K562 (cell line): Measurements from ENCODE around the gene NDUFA13. TPM values are rescaled to one million over a fixed set of nuclear protein-coding genes. Genes with fewer than 3 reads are reported as not detected.
A peak's percentile ranks its signal among the peaks of the same experiment; 100 is the strongest.

ENCODE experiments used
- ASH1L ChIP-seq: fragments of 450-650 bp; IDR thresholded peaks from 2 replicates; pipeline ENCODE4 v1.6.1; 2018; ENCODE audit warnings: borderline replicate concordance, mild to moderate bottlenecking, low read depth; ENCODE audit not compliant: partially characterized antibody
- ATF2 ChIP-seq: sonication (generic); formaldehyde crosslinking; IDR thresholded peaks from 2 replicates; pipeline ENCODE4 v1.8.1; 2022; ENCODE audit warnings: missing genetic modification reagents
- ATF7 ChIP-seq: fragments of 450-650 bp; IDR thresholded peaks from 2 replicates; pipeline ENCODE4 v1.7.1; 2014; ENCODE audit warnings: mild to moderate bottlenecking, moderate library complexity
- CCNT2 ChIP-seq: IDR thresholded peaks from 2 replicates; pipeline ENCODE4 v1.6.1; 2011; ENCODE audit warnings: borderline replicate concordance, low read depth, mild to moderate bottlenecking, moderate library complexity, mixed read lengths, low read length; ENCODE audit not compliant: insufficient read length; ENCODE audit errors: extremely low read depth
- CTBP1 ChIP-seq: fragments of 450-650 bp; IDR thresholded peaks from 2 replicates; pipeline ENCODE4 v1.6.1; 2016; ENCODE audit warnings: borderline replicate concordance
- DIDO1 ChIP-seq: fragments of 450-650 bp; IDR thresholded peaks from 2 replicates; pipeline ENCODE4 v1.6.1; 2016; ENCODE audit warnings: low read depth, missing biosample characterization, missing genetic modification characterization
- ELF2 ChIP-seq: fragments of 250-450 bp; sonication (Bioruptor Pico); IDR thresholded peaks from 2 replicates; pipeline ENCODE4 v1.5.0; 2021; ENCODE audit warnings: mild to moderate bottlenecking
- GABPB1 ChIP-seq: sonication (generic); formaldehyde crosslinking; IDR thresholded peaks from 2 replicates; pipeline ENCODE4 v1.8.0; 2022; ENCODE audit warnings: mild to moderate bottlenecking, missing genetic modification reagents
- POLR2AphosphoS2 ChIP-seq: IDR thresholded peaks from 2 replicates; pipeline ENCODE4 v1.6.1; 2012; ENCODE audit warnings: low read length, improper control_type of control experiment
- POLR2B ChIP-seq: fragments of 450-650 bp; IDR thresholded peaks from 2 replicates; pipeline ENCODE4 v1.6.1; 2018; ENCODE audit warnings: low read depth; ENCODE audit not compliant: partially characterized antibody
- RAD21 ChIP-seq, 2 experiments: fragments of 250-450 bp in 1 of 2; fragments of 450-650 bp in 1 of 2; sonication (Bioruptor Pico) in 1 of 2; formaldehyde crosslinking in 1 of 2; IDR thresholded peaks in 1 of 2; conservative IDR thresholded peaks in 1 of 2; 2 replicates each; pipeline versions ENCODE4 v1.4.0 to v1.8.0; 2020 to 2022; ENCODE audit warnings: mild to moderate bottlenecking in 2 of 2, moderate library complexity in 1 of 2
- REST ChIP-seq, 2 experiments: fragments of 450-650 bp; formaldehyde crosslinking in 1 of 2; IDR thresholded peaks; 2 replicates each; pipeline versions ENCODE4 v1.4.0 to v1.6.1; 2014 to 2020; ENCODE audit warnings: mild to moderate bottlenecking in 2 of 2, borderline replicate concordance in 1 of 2, low read depth in 1 of 2
- SMC3 ChIP-seq: conservative IDR thresholded peaks from 2 replicates; pipeline ENCODE4 v1.6.1; 2011; ENCODE audit warnings: low read depth, low read length, improper control_type of control experiment; ENCODE audit not compliant: insufficient read depth
- TFAP4 ChIP-seq: sonication (generic); formaldehyde crosslinking; IDR thresholded peaks from 2 replicates; pipeline ENCODE4 v1.8.0; 2022; ENCODE audit warnings: missing genetic modification reagents, mild to moderate bottlenecking, moderate library complexity, borderline replicate concordance
- XRCC5 ChIP-seq: fragments of 200-400 bp; formaldehyde crosslinking; IDR thresholded peaks from 2 replicates; pipeline ENCODE4 v1.6.1; 2017; ENCODE audit warnings: low read depth, mild to moderate bottlenecking, low read length
- polyA plus RNA-seq, 8 experiments: library from polyadenylated mRNA; depleted of rRNA in 4 of 8; stranded (reverse) in 5 of 8; unstranded in 3 of 8; fragments of >200 nt; fragmentation: Nextera tagmentation in 2 of 8; fragmentation: Illumina TruSeq in 1 of 8; extraction: Ambion mirVana in 2 of 8; extraction: Trizol in 1 of 8; gene quantifications; 2 replicates each; pipeline versions ENCODE4 v1.2.1 to v1.2.3, GENCODE V29; 2011 to 2014; ENCODE audit warnings: inconsistent platforms in 1 of 8, missing spikeins in 1 of 8
- total RNA-seq, 7 experiments: library from RNA; depleted of rRNA in 6 of 7; stranded (reverse); fragments of >200 nt in 6 of 7; fragmentation: Illumina TruSeq in 2 of 7; extraction: Trizol in 2 of 7; gene quantifications; 2 replicates each; pipeline versions ENCODE4 v1.2.1 to v1.2.3, GENCODE V29; 2011 to 2021; ENCODE audit warnings: low replicate concordance in 1 of 7

Gene NDUFA13
- total and polyA plus RNA-seq, 9 of the 15 experiments (the other 6 are each of a cell fraction or from before 2014, with no cell fraction given), result 146 to 596 (median 429) TPM

GRCh38 chr19:19554074-19555023, 38.3 kb downstream of the NDUFA13 start (continued):
- TF ChIP-seq CCNT2, result no peak
- TF ChIP-seq ATF7, result no peak
- no peak for TF ChIP-seq ELF2 (CRISPR knock-in tag)
- no peak for TF ChIP-seq POLR2AphosphoS2
- TF ChIP-seq TFAP4 (CRISPR knock-in tag), result 0 out of 2 replicates have a peak, but pooled peaks have one; percentile 10
- TF ChIP-seq ASH1L, result no peak
- TF ChIP-seq DIDO1 (tag), result no peak
- TF ChIP-seq REST (IDR thresholded peaks at IDR 0.05; ENCODE audit: borderline replicate concordance), result peak; percentile 46; the same call in 1 of the 2 replicates
- TF ChIP-seq REST (CRISPR knock-in tag; IDR thresholded peaks at IDR 0.05; ENCODE audit: low read depth), result no peak
- peak; percentile 15 to 70; a peak in 2 of 4 replicates for TF ChIP-seq RAD21 (CRISPR knock-in tag; conservative IDR thresholded peaks at IDR 0.05 in 1 of 2, IDR thresholded peaks at IDR 0.05 in 1 of 2)
- TF ChIP-seq SMC3, result peak; percentile 77
- 0 out of 2 replicates have a peak, but pooled peaks have one; percentile 28 for TF ChIP-seq XRCC5
- TF ChIP-seq GABPB1 (CRISPR knock-in tag), result no peak
- TF ChIP-seq ATF2, result no peak
- no peak for TF ChIP-seq CTBP1
- no peak for TF ChIP-seq POLR2B
